Neural crest cell (in vitro differentiated cells): Measurements from ENCODE around the gene MUC12. TPM values are rescaled to one million over a fixed set of nuclear protein-coding genes. Genes with fewer than 3 reads are reported as not detected.

Experiments used
- DNase-seq: peaks from one replicate; pipeline ENCODE4 v3.0.0; 2021; ENCODE audit warnings: low read depth, mixed read lengths, low spot score
- H3K27ac Mint-ChIP-seq: one replicate; pipeline ENCODE4 v1.8.0; 2021; ENCODE audit warnings: mild to moderate bottlenecking, mixed read lengths; ENCODE audit not compliant: unreplicated experiment
- H3K27me3 Mint-ChIP-seq: 2 replicates; pipeline ENCODE4 v1.8.0; 2021; ENCODE audit warnings: low read depth, mild to moderate bottlenecking, mixed read lengths
- H3K36me3 Mint-ChIP-seq: 2 replicates; pipeline ENCODE4 v1.8.0; 2021; ENCODE audit warnings: low read depth, mild to moderate bottlenecking, mixed read lengths
- H3K4me1 Mint-ChIP-seq: 2 replicates; pipeline ENCODE4 v1.8.0; 2021; ENCODE audit warnings: mixed read lengths
- H3K4me3 Mint-ChIP-seq: one replicate; pipeline ENCODE4 v1.8.0; 2021; ENCODE audit warnings: mild to moderate bottlenecking, mixed read lengths
- H3K9me3 Mint-ChIP-seq: 2 replicates; pipeline ENCODE4 v1.8.0; 2021; ENCODE audit warnings: mixed read lengths
- total RNA-seq: library from RNA; stranded (reverse); gene quantifications from 2 replicates; pipeline ENCODE4 v1.2.1, GENCODE V29; 2021
- TF ChIP-seq, protein P1 (sequence below): fragments of 200-600 bp; sonication (generic); conservative IDR thresholded peaks from 2 replicates; pipeline ENCODE4 v1.5.0; 2021; ENCODE audit warnings: antibody characterized with exemption, mild to moderate bottlenecking

MUC12 gene
- total RNA-seq, 1 donor from 2014 or later, result 4.9 TPM

DNA sequence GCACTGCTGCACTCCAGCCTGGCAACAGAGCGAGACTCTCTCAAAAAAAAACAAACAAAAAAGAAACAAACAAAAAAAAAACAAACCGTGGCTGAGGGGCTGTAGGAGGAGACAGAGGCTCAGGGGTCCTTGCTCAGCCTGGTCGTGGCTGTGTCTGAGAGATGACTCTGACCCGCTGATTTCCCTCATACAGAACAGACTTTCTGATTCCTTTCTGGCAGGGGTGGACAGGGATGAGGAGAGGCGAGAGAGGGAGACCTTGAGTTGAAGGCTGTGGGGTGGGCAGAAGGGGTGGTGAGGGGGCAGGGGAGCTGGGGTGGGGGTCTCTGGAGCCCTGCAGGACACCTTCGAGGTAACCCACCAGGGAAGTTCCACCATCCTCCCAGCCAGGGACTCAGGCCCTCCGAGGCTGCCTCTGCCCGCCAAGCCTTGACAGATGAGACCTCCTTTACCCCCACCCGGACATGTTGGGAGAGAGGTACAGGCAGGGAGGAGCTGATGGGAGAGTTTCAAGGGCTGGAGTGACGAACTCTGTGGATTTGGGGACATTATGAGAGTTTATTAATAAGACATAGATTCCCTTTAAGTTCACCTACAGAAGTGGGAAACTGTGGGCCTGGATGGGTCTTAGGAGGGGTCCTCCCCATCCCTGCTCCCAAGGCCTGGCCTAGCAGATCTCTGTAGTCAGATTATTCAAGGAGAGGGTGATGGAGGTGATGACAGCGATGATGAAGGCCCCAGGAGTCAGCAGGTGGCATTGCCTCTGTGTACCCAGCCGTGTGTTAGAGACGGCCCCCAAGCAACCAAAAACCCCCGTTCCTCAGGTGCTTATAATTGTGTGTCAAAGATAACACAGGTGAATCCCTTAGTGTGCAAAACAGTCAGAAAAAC lies 2.0 kb downstream of the MUC12 start:
- no peak overlapping the region for H3K4me3 Mint-ChIP-seq
- peaks cover 17% of the 10 kb centered on the region for H3K4me1 Mint-ChIP-seq
- peaks cover 74% of the 10 kb centered on the region for H3K27me3 Mint-ChIP-seq
- no peak overlapping the region for H3K27ac Mint-ChIP-seq
- TF ChIP-seq, protein P1, sequence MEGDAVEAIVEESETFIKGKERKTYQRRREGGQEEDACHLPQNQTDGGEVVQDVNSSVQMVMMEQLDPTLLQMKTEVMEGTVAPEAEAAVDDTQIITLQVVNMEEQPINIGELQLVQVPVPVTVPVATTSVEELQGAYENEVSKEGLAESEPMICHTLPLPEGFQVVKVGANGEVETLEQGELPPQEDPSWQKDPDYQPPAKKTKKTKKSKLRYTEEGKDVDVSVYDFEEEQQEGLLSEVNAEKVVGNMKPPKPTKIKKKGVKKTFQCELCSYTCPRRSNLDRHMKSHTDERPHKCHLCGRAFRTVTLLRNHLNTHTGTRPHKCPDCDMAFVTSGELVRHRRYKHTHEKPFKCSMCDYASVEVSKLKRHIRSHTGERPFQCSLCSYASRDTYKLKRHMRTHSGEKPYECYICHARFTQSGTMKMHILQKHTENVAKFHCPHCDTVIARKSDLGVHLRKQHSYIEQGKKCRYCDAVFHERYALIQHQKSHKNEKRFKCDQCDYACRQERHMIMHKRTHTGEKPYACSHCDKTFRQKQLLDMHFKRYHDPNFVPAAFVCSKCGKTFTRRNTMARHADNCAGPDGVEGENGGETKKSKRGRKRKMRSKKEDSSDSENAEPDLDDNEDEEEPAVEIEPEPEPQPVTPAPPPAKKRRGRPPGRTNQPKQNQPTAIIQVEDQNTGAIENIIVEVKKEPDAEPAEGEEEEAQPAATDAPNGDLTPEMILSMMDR, result no peak
- no peaks in the 10 kb centered on the region for H3K36me3 Mint-ChIP-seq
- H3K9me3 Mint-ChIP-seq, result no peaks in the 10 kb centered on the region
- DNase-seq, result no peak

DNA sequence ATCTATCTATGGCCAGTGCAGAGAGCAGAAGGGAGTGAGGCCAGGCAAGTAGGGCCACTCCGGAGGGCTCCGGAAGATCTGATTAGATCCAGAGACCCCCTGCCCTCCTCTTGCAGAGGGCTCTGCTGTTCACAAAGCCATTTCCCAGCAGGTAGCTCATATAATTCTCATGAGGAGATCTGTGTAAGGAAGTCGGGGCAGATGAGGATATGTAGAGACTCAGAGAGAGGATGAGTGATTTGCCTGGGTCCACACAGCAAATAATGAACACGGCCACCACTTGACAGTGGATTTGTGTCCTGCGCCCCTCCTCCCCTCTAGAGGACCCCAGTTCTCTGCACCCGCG lies 2.6 kb downstream of the MUC12 start:
- H3K4me1 Mint-ChIP-seq, result peaks cover 17% of the 10 kb centered on the region
- peaks cover 68% of the 10 kb centered on the region for H3K27me3 Mint-ChIP-seq
- TF ChIP-seq, protein P1, result no peak
- H3K9me3 Mint-ChIP-seq, result no peaks in the 10 kb centered on the region
- no peak for DNase-seq
- no peaks in the 10 kb centered on the region for H3K36me3 Mint-ChIP-seq
- H3K27ac Mint-ChIP-seq, result no peak overlapping the region
- no peak overlapping the region for H3K4me3 Mint-ChIP-seq

DNA sequence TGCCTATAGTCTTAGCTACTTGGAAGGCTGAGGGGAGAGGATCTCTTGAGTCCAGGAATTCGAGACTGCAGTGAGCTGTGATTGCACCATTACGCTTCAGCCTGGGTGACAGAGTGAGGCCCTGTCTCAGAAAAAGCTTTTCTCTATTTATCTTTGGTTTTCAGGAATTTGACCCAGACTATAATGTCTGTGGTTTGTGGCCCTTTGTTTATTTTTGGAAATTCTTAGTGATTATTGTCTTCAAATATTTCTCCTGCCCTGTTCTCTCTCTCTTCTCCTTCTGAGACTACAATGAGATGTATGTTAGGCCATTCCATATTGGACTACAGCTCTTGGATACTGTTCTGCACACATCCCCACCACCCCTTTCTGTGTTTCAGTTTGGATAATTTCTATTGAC lies 4.7 kb downstream of the MUC12 start:
- H3K9me3 Mint-ChIP-seq, result no peaks in the 10 kb centered on the region
- H3K27me3 Mint-ChIP-seq, result peaks cover 48% of the 10 kb centered on the region
- no peak for DNase-seq
- no peak overlapping the region for H3K4me3 Mint-ChIP-seq
- no peaks in the 10 kb centered on the region for H3K36me3 Mint-ChIP-seq
- peaks cover 4% of the 10 kb centered on the region for H3K4me1 Mint-ChIP-seq
- H3K27ac Mint-ChIP-seq, result no peak overlapping the region
- TF ChIP-seq, protein P1, result no peak

DNA sequence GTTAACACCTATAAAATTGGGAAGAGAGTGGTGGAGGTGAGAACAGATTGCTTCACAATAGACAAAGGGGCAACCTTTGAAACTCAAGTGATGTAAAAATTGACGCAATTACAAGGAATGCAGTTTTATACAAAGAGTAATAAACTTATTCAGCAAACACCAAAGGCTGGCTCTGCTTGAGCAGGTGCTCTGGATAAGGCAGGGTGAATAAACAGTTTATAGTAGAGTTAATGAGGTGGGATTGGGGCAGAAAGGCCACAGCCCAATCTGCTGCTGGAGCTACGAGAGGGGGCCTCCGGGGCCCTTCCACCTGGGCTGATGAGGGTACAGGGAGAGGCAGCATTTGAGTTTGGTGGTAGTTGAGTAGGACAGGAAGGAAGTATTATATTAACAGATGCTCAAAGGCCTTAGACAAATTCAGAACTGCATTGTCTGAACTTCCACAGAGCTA lies 6.0 kb downstream of the MUC12 start:
- H3K27ac Mint-ChIP-seq, result no peak overlapping the region
- no peak for DNase-seq
- TF ChIP-seq, protein P1, result no peak

DNA sequence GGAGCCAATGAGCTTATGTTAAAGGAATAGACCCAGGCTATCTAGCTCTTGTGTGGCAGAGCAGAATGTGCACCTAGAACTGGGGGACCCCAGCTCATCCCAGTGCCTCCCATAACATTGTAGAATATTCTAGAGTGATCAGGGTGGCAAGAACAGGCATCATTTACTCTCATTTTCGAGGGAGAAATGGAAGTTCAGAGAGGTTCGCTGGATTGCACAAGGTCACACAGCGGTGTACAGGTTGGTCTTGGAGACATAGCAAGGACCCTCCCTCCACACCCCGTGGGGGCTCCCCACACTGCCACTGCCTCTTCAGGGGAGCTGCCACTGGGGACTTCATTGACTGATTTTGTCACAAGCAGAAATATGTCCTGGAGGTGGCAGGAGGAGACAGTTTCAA lies 8.9 kb downstream of the MUC12 start:
- no peaks in the 10 kb centered on the region for H3K36me3 Mint-ChIP-seq
- TF ChIP-seq, protein P1, result no peak
- no peaks in the 10 kb centered on the region for H3K9me3 Mint-ChIP-seq
- no peak for DNase-seq
- no peak overlapping the region for H3K27ac Mint-ChIP-seq
- peaks cover 13% of the 10 kb centered on the region for H3K27me3 Mint-ChIP-seq
- no peaks in the 10 kb centered on the region for H3K4me1 Mint-ChIP-seq
- no peak overlapping the region for H3K4me3 Mint-ChIP-seq

More for the DNA sequence above, 6.0 kb downstream of the MUC12 start:
- H3K36me3 Mint-ChIP-seq, result no peaks in the 10 kb centered on the region
- H3K4me3 Mint-ChIP-seq, result no peak overlapping the region
- H3K27me3 Mint-ChIP-seq, result peaks cover 34% of the 10 kb centered on the region
- H3K4me1 Mint-ChIP-seq, result peaks cover 4% of the 10 kb centered on the region
- no peaks in the 10 kb centered on the region for H3K9me3 Mint-ChIP-seq
